Measurements from ENCODE around the gene TRIM7.
"Not testable (repeated sequence)": the region's sequence is repeated elsewhere in the genome, so short reads cannot be mapped to it uniquely, and the experiment has no call there.

TRIM7 gene

GRCh38 chr5:181223058-181223728 is 18.2 kb upstream of the TRIM7 start, which contains the start of gene TRIM41:
TRIM41 (plus strand) TSS chr5:181223281; CDS start chr5:181224000, 719 bp downstream.
- Mint-ChIP-seq H3K9me3 (no peaks in the 10 kb centered on the region), H3K36me3 (peaks cover 2% of the 10 kb centered on the region), H3K4me3 (peak within 1 kb of the TSS; percentile 97), H3K27ac (peak within 1 kb of the TSS; percentile 96), H3K4me1 (peaks cover 31% of the 10 kb centered on the region), H3K27me3 (no peaks in the 10 kb centered on the region)
- peak; percentile 71 for ATAC-seq (ENCODE audit: low read depth)
- peak; percentile 96 to 99 for DNase-seq (ENCODE audit: low spot score in 2 of 2)

GRCh38 chr5:181222630-181223057 is 17.6 kb upstream of the TRIM7 start:
- H3K4me3 Mint-ChIP-seq: peak overlapping the region; percentile 97
- no peaks in the 10 kb centered on the region for H3K9me3 Mint-ChIP-seq
- no peaks in the 10 kb centered on the region for H3K27me3 Mint-ChIP-seq
- no peak for ATAC-seq (ENCODE audit: low read depth)
- no peak for DNase-seq (ENCODE audit: low spot score in 2 of 2)
- peak overlapping the region; percentile 96 for H3K27ac Mint-ChIP-seq
- H3K4me1 Mint-ChIP-seq: peaks cover 34% of the 10 kb centered on the region
- peaks cover 2% of the 10 kb centered on the region for H3K36me3 Mint-ChIP-seq

GRCh38 chr5:181221792-181222629 is 17.0 kb upstream of the TRIM7 start:
- peak; percentile 99 to 100 for DNase-seq (ENCODE audit: low spot score in 2 of 2)
- Mint-ChIP-seq H3K27ac (peak overlapping the region; percentile 96), H3K36me3 (peaks cover 1% of the 10 kb centered on the region), H3K9me3 (no peaks in the 10 kb centered on the region), H3K27me3 (no peaks in the 10 kb centered on the region), H3K4me3 (peak overlapping the region; percentile 97), H3K4me1 (peaks cover 35% of the 10 kb centered on the region)
- ATAC-seq (ENCODE audit: low read depth): peak; percentile 25

GRCh38 chr5:181221105-181221791 is 16.3 kb upstream of the TRIM7 start:
- Mint-ChIP-seq H3K9me3 (no peaks in the 10 kb centered on the region), H3K27me3 (no peaks in the 10 kb centered on the region), H3K27ac (peak overlapping the region; percentile 96), H3K4me3 (peak overlapping the region; percentile 97), H3K36me3 (no peaks in the 10 kb centered on the region), H3K4me1 (peaks cover 38% of the 10 kb centered on the region)
- no peak for ATAC-seq (ENCODE audit: low read depth)
- DNase-seq (ENCODE audit: low spot score in 2 of 2): no peak

GRCh38 chr5:181220178-181220515 is 15.2 kb upstream of the TRIM7 start:
- H3K27ac Mint-ChIP-seq: peak overlapping the region; percentile 83
- H3K4me3 Mint-ChIP-seq: no peak overlapping the region
- ATAC-seq (ENCODE audit: low read depth): no peak
- H3K9me3 Mint-ChIP-seq: no peaks in the 10 kb centered on the region
- no peak for DNase-seq (ENCODE audit: low spot score in 2 of 2)
- H3K4me1 Mint-ChIP-seq: peaks cover 37% of the 10 kb centered on the region
- no peaks in the 10 kb centered on the region for H3K27me3 Mint-ChIP-seq
- no peaks in the 10 kb centered on the region for H3K36me3 Mint-ChIP-seq

- H3K27me3 Mint-ChIP-seq: no peaks in the 10 kb centered on the region
- H3K4me1 Mint-ChIP-seq: peaks cover 34% of the 10 kb centered on the region
- no peak for DNase-seq (ENCODE audit: low spot score in 2 of 2)
- peak overlapping the region; percentile 83 for H3K27ac Mint-ChIP-seq
- no peaks in the 10 kb centered on the region for H3K9me3 Mint-ChIP-seq
- H3K4me3 Mint-ChIP-seq: peak overlapping the region; percentile 46
- no peaks in the 10 kb centered on the region for H3K36me3 Mint-ChIP-seq
- no peak for ATAC-seq (ENCODE audit: low read depth)
Observed at GRCh38 chr5:181219262-181220177, 14.5 kb upstream of the TRIM7 start.

GRCh38 chr5:181218795-181219124 is 13.8 kb upstream of the TRIM7 start:
- Mint-ChIP-seq H3K27ac (peak overlapping the region; percentile 99), H3K27me3 (no peaks in the 10 kb centered on the region), H3K9me3 (no peaks in the 10 kb centered on the region), H3K4me1 (peaks cover 26% of the 10 kb centered on the region), H3K36me3 (no peaks in the 10 kb centered on the region), H3K4me3 (peak overlapping the region; percentile 99)
- DNase-seq (ENCODE audit: low spot score in 2 of 2): no peak
- ATAC-seq (ENCODE audit: low read depth): no peak

GRCh38 chr5:181217803-181218062 is 12.7 kb upstream of the TRIM7 start:
- peak overlapping the region; percentile 99 for H3K4me3 Mint-ChIP-seq
- ATAC-seq (ENCODE audit: low read depth) (peak; percentile 37), DNase-seq (ENCODE audit: low spot score in 2 of 2) (no peak)
- peaks cover 2% of the 10 kb centered on the region for H3K27me3 Mint-ChIP-seq
- peaks cover 2% of the 10 kb centered on the region for H3K36me3 Mint-ChIP-seq
- H3K4me1 Mint-ChIP-seq: peaks cover 25% of the 10 kb centered on the region
- H3K27ac Mint-ChIP-seq: peak overlapping the region; percentile 99
- H3K9me3 Mint-ChIP-seq: no peaks in the 10 kb centered on the region

GRCh38 chr5:181217111-181217802 is 12.3 kb upstream of the TRIM7 start:
- H3K4me1 Mint-ChIP-seq: peaks cover 23% of the 10 kb centered on the region
- H3K9me3 Mint-ChIP-seq: no peaks in the 10 kb centered on the region
- ATAC-seq (ENCODE audit: low read depth) (peak; percentile 26), DNase-seq (ENCODE audit: low spot score in 2 of 2) (peak in 1 of 2 donors; percentile 63)
- peak overlapping the region; percentile 99 for H3K4me3 Mint-ChIP-seq
- H3K36me3 Mint-ChIP-seq: peaks cover 2% of the 10 kb centered on the region
- H3K27ac Mint-ChIP-seq: peak overlapping the region; percentile 99
- H3K27me3 Mint-ChIP-seq: peaks cover 2% of the 10 kb centered on the region

GRCh38 chr5:181215997-181216989 is 11.3 kb upstream of the TRIM7 start:
- Mint-ChIP-seq H3K27ac (peak overlapping the region; percentile 99), H3K4me3 (peak overlapping the region; percentile 85), H3K36me3 (peaks cover 2% of the 10 kb centered on the region), H3K27me3 (peaks cover 2% of the 10 kb centered on the region), H3K4me1 (peaks cover 16% of the 10 kb centered on the region), H3K9me3 (no peaks in the 10 kb centered on the region)
- ATAC-seq (ENCODE audit: low read depth): no peak
- no peak for DNase-seq (ENCODE audit: low spot score in 2 of 2)

GRCh38 chr5:181214249-181214648 is 9.3 kb upstream of the TRIM7 start:
- ATAC-seq (ENCODE audit: low read depth); H3K4me3 Mint-ChIP-seq; H3K27ac Mint-ChIP-seq; H3K27me3 Mint-ChIP-seq; DNase-seq (ENCODE audit: low spot score in 2 of 2); H3K9me3 Mint-ChIP-seq; H3K36me3 Mint-ChIP-seq: not testable (repeated sequence)
- peaks cover 13% of the 10 kb centered on the region for H3K4me1 Mint-ChIP-seq

GRCh38 chr5:181212934-181213333 is 7.9 kb upstream of the TRIM7 start:
- peak overlapping the region; percentile 8 for H3K27ac Mint-ChIP-seq
- H3K9me3 Mint-ChIP-seq: peaks cover 4% of the 10 kb centered on the region
- peaks cover 2% of the 10 kb centered on the region for H3K27me3 Mint-ChIP-seq
- peaks cover 2% of the 10 kb centered on the region for H3K36me3 Mint-ChIP-seq
- no peak overlapping the region for H3K4me3 Mint-ChIP-seq
- DNase-seq (ENCODE audit: low spot score in 2 of 2) (no peak), ATAC-seq (ENCODE audit: low read depth) (no peak)
- peaks cover 13% of the 10 kb centered on the region for H3K4me1 Mint-ChIP-seq

Data from memory B cell (primary cell).